H9 (cell line): ENCODE measurements around the gene FANCE. TPM values are rescaled to one million over a fixed set of nuclear protein-coding genes. Genes with fewer than 3 reads are reported as not detected.

Experiments used
- DNase-seq: peaks from one replicate; pipeline ENCODE4 v3.0.0-alpha.2; 2017
- H2AFZ ChIP-seq: one replicate; pipeline ENCODE4 v1.6.1; 2013; ENCODE audit warnings: mild to moderate bottlenecking, low read length, control low read depth, moderate library complexity
- H2AK5ac ChIP-seq: 2 replicates; pipeline ENCODE4 v1.6.1; 2013; ENCODE audit warnings: low read length, control low read depth, mixed read lengths; ENCODE audit not compliant: insufficient read length
- H2BK120ac ChIP-seq: one replicate; pipeline ENCODE4 v1.6.1; 2013; ENCODE audit warnings: low read depth, mild to moderate bottlenecking, low read length, control low read depth, inconsistent platforms; ENCODE audit not compliant: poor library complexity, severe bottlenecking
- H2BK12ac ChIP-seq: 2 replicates; pipeline ENCODE4 v1.6.1; 2013; ENCODE audit warnings: low read length, control low read depth, mixed read lengths, low read depth; ENCODE audit not compliant: insufficient read length
- H2BK15ac ChIP-seq: 2 replicates; pipeline ENCODE4 v1.6.1; 2013; ENCODE audit warnings: low read depth, low read length, control low read depth
- H2BK20ac ChIP-seq: one replicate; pipeline ENCODE4 v1.6.1; 2013; ENCODE audit warnings: low read depth, mild to moderate bottlenecking, low read length, control low read depth, inconsistent platforms; ENCODE audit not compliant: poor library complexity, severe bottlenecking
- H2BK5ac ChIP-seq: 2 replicates; pipeline ENCODE4 v1.6.1; 2013; ENCODE audit warnings: low read length, control low read depth, mixed read lengths; ENCODE audit not compliant: insufficient read length
- H3K14ac ChIP-seq: 2 replicates; pipeline ENCODE4 v1.6.1; 2013; ENCODE audit warnings: low read length, control low read depth; ENCODE audit not compliant: insufficient read depth
- H3K18ac ChIP-seq: 2 replicates; pipeline ENCODE4 v1.6.1; 2013; ENCODE audit warnings: low read depth, mild to moderate bottlenecking, mixed read lengths, low read length, control low read depth; ENCODE audit not compliant: insufficient read length
- H3K23ac ChIP-seq: 2 replicates; pipeline ENCODE4 v1.6.1; 2013; ENCODE audit warnings: low read length, control low read depth, mixed read lengths, low read depth; ENCODE audit not compliant: insufficient read length
- H3K23me2 ChIP-seq: 2 replicates; pipeline ENCODE4 v1.6.1; 2013; ENCODE audit warnings: low read depth, mild to moderate bottlenecking, mixed read lengths, low read length, control low read depth; ENCODE audit not compliant: insufficient read length, poor library complexity, severe bottlenecking
- H3K27ac ChIP-seq: 2 replicates; pipeline ENCODE4 v1.5.1; 2013; ENCODE audit warnings: low read length, control low read depth, mixed read lengths, low read depth; ENCODE audit not compliant: insufficient read length
- H3K27me3 ChIP-seq: 2 replicates; pipeline ENCODE4 v1.6.1; 2013; ENCODE audit warnings: low read length, control low read depth, inconsistent platforms; ENCODE audit not compliant: insufficient read depth
- H3K4ac ChIP-seq: 2 replicates; pipeline ENCODE4 v1.6.1; 2013; ENCODE audit warnings: low read depth, mild to moderate bottlenecking, control low read depth, inconsistent platforms, low read length, moderate library complexity
- H3K4me1 ChIP-seq: 2 replicates; pipeline ENCODE4 v1.6.1; 2013; ENCODE audit warnings: low read length, control low read depth, inconsistent platforms; ENCODE audit not compliant: insufficient read depth
- H3K4me2 ChIP-seq: 2 replicates; pipeline ENCODE4 v1.6.1; 2013; ENCODE audit warnings: low read length, control low read depth, mixed read lengths; ENCODE audit not compliant: insufficient read length, insufficient read depth
- H3K56ac ChIP-seq: 2 replicates; pipeline ENCODE4 v1.6.1; 2013; ENCODE audit warnings: low read depth, mild to moderate bottlenecking, mixed read lengths, low read length, control low read depth; ENCODE audit not compliant: insufficient read length
- H3K79me1 ChIP-seq: 2 replicates; pipeline ENCODE4 v1.6.1; 2013; ENCODE audit warnings: low read depth, mild to moderate bottlenecking, moderate library complexity, low read length, control low read depth, inconsistent platforms; ENCODE audit not compliant: insufficient read depth, poor library complexity, severe bottlenecking
- H3K79me2 ChIP-seq: 2 replicates; pipeline ENCODE4 v1.6.1; 2013; ENCODE audit warnings: low read length, control low read depth, inconsistent platforms; ENCODE audit not compliant: insufficient read depth
- H3K9ac ChIP-seq: 2 replicates; pipeline ENCODE4 v1.6.1; 2013; ENCODE audit warnings: low read length, control low read depth, mixed read lengths; ENCODE audit not compliant: insufficient read length; ENCODE audit errors: extremely low read depth
- H3K9me3 ChIP-seq: one replicate; pipeline ENCODE4 v1.6.1; 2013; ENCODE audit warnings: low read depth, low read length, inconsistent platforms; ENCODE audit not compliant: control insufficient read depth
- H3T11ph ChIP-seq: one replicate; pipeline ENCODE4 v1.6.1; 2013; ENCODE audit warnings: mild to moderate bottlenecking, low read length, control low read depth, inconsistent platforms
- H4K20me1 ChIP-seq: one replicate; pipeline ENCODE4 v1.6.1; 2013; ENCODE audit not compliant: control insufficient read depth, insufficient read length, insufficient read depth
- H4K5ac ChIP-seq: 2 replicates; pipeline ENCODE4 v1.6.1; 2013; ENCODE audit warnings: low read depth, mild to moderate bottlenecking, mixed read lengths, low read length, control low read depth; ENCODE audit not compliant: insufficient read length
- H4K8ac ChIP-seq: replicated peaks from 2 replicates; pipeline ENCODE4 v1.6.1; 2013; ENCODE audit warnings: low read length, control low read depth, mixed read lengths, low read depth; ENCODE audit not compliant: insufficient read length
- H4K91ac ChIP-seq: 2 replicates; pipeline ENCODE4 v1.6.1; 2013; ENCODE audit warnings: low read depth, mild to moderate bottlenecking, moderate library complexity, mixed read lengths, low read length, control low read depth; ENCODE audit not compliant: insufficient read length
- H3K27ac Mint-ChIP-seq, 3 experiments: 2 replicates in 2 of 3; 3 replicates in 1 of 3; pipeline ENCODE4 v1.8.0; 2020 to 2021; ENCODE audit warnings: mixed read lengths in 3 of 3, mild to moderate bottlenecking in 1 of 3, moderate library complexity in 1 of 3
- H3K27me3 Mint-ChIP-seq: 2 replicates; pipeline ENCODE4 v1.8.0; 2021; ENCODE audit warnings: low read depth, mild to moderate bottlenecking, moderate library complexity, mixed read lengths
- H3K36me3 Mint-ChIP-seq, 3 experiments: 2 replicates in 2 of 3; 3 replicates in 1 of 3; pipeline ENCODE4 v1.8.0; 2020 to 2021; ENCODE audit warnings: low read depth in 3 of 3, mixed read lengths in 3 of 3; ENCODE audit not compliant: insufficient read depth in 1 of 3
- H3K4me1 Mint-ChIP-seq, 2 experiments: 2 replicates each; pipeline ENCODE4 v1.8.0; 2020; ENCODE audit warnings: mixed read lengths in 2 of 2
- H3K4me3 Mint-ChIP-seq, 2 experiments: 2 replicates in 1 of 2; 3 replicates in 1 of 2; pipeline ENCODE4 v1.8.0; 2020 to 2021; ENCODE audit warnings: mild to moderate bottlenecking in 2 of 2, mixed read lengths in 2 of 2, moderate library complexity in 1 of 2
- H3K9me3 Mint-ChIP-seq, 2 experiments: 2 replicates in 1 of 2; 3 replicates in 1 of 2; pipeline ENCODE4 v1.8.0; 2020; ENCODE audit warnings: mild to moderate bottlenecking in 2 of 2, mixed read lengths in 2 of 2, moderate library complexity in 1 of 2
- WGBS: extraction: QIAGEN DNeasy Blood & Tissue Kit; methylation state at CpG from one replicate; pipeline ENCODE4 v1.1.7; 2013; ENCODE audit warnings: missing lambda C conversion rate, low lambda C conversion rate, mixed read lengths; ENCODE audit not compliant: insufficient read length; ENCODE audit errors: extremely low coverage; 5-methylcytosine and 5-hydroxymethylcytosine counted together
- total RNA-seq: library from RNA; stranded (reverse); gene quantifications from 2 replicates; pipeline ENCODE4 v1.2.1, GENCODE V29; 2021
- TF ChIP-seq, protein P1 (sequence below): fragments of 200-600 bp; sonication (generic); conservative IDR thresholded peaks from 3 replicates; pipeline ENCODE4 v1.8.0; 2021; ENCODE audit warnings: antibody characterized with exemption, mild to moderate bottlenecking

The FANCE gene
- total RNA-seq, 1 experiment from 2014 or later = 8.4 TPM

GRCh38 chr6:35494161-35494563, 42.0 kb downstream of the FANCE start:
- H4K20me1 ChIP-seq = peaks cover 3% of the 10 kb centered on the region
- TF ChIP-seq, protein P1, sequence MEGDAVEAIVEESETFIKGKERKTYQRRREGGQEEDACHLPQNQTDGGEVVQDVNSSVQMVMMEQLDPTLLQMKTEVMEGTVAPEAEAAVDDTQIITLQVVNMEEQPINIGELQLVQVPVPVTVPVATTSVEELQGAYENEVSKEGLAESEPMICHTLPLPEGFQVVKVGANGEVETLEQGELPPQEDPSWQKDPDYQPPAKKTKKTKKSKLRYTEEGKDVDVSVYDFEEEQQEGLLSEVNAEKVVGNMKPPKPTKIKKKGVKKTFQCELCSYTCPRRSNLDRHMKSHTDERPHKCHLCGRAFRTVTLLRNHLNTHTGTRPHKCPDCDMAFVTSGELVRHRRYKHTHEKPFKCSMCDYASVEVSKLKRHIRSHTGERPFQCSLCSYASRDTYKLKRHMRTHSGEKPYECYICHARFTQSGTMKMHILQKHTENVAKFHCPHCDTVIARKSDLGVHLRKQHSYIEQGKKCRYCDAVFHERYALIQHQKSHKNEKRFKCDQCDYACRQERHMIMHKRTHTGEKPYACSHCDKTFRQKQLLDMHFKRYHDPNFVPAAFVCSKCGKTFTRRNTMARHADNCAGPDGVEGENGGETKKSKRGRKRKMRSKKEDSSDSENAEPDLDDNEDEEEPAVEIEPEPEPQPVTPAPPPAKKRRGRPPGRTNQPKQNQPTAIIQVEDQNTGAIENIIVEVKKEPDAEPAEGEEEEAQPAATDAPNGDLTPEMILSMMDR = no peak
- H3K9me3 ChIP-seq = no peaks in the 10 kb centered on the region
- no peaks in the 10 kb centered on the region for H3K9me3 Mint-ChIP-seq
- H3K23me2 ChIP-seq = peaks cover 21% of the 10 kb centered on the region
- no peak overlapping the region for H4K8ac ChIP-seq
- no peak overlapping the region for H4K91ac ChIP-seq
- no peak overlapping the region for H2AFZ ChIP-seq
- H2BK20ac ChIP-seq = no peak overlapping the region
- H2BK15ac ChIP-seq = no peak overlapping the region
- no peak overlapping the region for H3K4me2 ChIP-seq
- H3K27ac Mint-ChIP-seq = no peak overlapping the region
- peaks cover 15% of the 10 kb centered on the region; the same call in 1 of the 2 replicates for H3K4me1 ChIP-seq
- H3K14ac ChIP-seq = no peak overlapping the region
- peaks cover 22% of the 10 kb centered on the region for H3K27me3 Mint-ChIP-seq
- H3K79me1 ChIP-seq = no peaks in the 10 kb centered on the region
- H2BK120ac ChIP-seq = no peak overlapping the region
- H2AK5ac ChIP-seq = no peak overlapping the region
- H3K23ac ChIP-seq = no peak overlapping the region
- no CpG with 5 or more reads among the region's 4 CpGs for WGBS
- peaks cover 0 to 4% (median 0%) of the 10 kb centered on the region in 3 experiments; a peak in 2 of 7 replicates for H3K36me3 Mint-ChIP-seq
- H3K9ac ChIP-seq = no peak overlapping the region
- H2BK12ac ChIP-seq = no peak overlapping the region
- H3K4me3 Mint-ChIP-seq = peak overlapping the region in 1 of 2 experiments; percentile 34; a peak in 3 of 5 replicates
- H3T11ph ChIP-seq = no peak overlapping the region
- H3K56ac ChIP-seq = no peak overlapping the region
- H4K5ac ChIP-seq = no peak overlapping the region
- no peak overlapping the region for H3K27ac ChIP-seq
- no peak overlapping the region for H3K18ac ChIP-seq
- H3K4ac ChIP-seq = no peak overlapping the region
- no peak overlapping the region for H2BK5ac ChIP-seq
- H3K79me2 ChIP-seq = peaks cover 2% of the 10 kb centered on the region; the same call in 1 of the 2 replicates
- H3K27me3 ChIP-seq = no peaks in the 10 kb centered on the region; the same call in 1 of the 2 replicates
- peak; percentile 49 for DNase-seq
- peaks cover 57 to 66% of the 10 kb centered on the region in 2 experiments for H3K4me1 Mint-ChIP-seq
